HG03196 (cell line): Measurements from ENCODE around the gene MTFP1.
"Not testable (repeated sequence)": the region's sequence is repeated elsewhere in the genome, so short reads cannot be mapped to it uniquely, and the experiment has no call there.

Experiments
- ATAC-seq: cut with Tn5 transposase; IDR thresholded peaks from one replicate; pipeline ENCODE4 v1.9.1; 2021; ENCODE audit not compliant: unreplicated experiment

Gene MTFP1

GRCh38 chr22:30401024-30401423, 24.5 kb upstream of the MTFP1 start:
- ATAC-seq = not testable (repeated sequence)

- no peak for ATAC-seq
Measured at GRCh38 chr22:30402028-30402765, 23.4 kb upstream of the MTFP1 start.

- ATAC-seq = not testable (repeated sequence)
Measured at GRCh38 chr22:30402766-30403104, 22.8 kb upstream of the MTFP1 start.

- no peak for ATAC-seq
Measured at GRCh38 chr22:30404307-30404706, 21.3 kb upstream of the MTFP1 start.

GRCh38 chr22:30405731-30406130, 19.8 kb upstream of the MTFP1 start:
- no peak for ATAC-seq

GRCh38 chr22:30406400-30406799, 19.2 kb upstream of the MTFP1 start:
- no peak for ATAC-seq

- no peak for ATAC-seq
Measured at GRCh38 chr22:30408388-30409102, 17.0 kb upstream of the MTFP1 start.

- no peak for ATAC-seq
Measured at GRCh38 chr22:30411780-30412179, 13.8 kb upstream of the MTFP1 start.

- no peak for ATAC-seq
Measured at GRCh38 chr22:30413001-30413400, 12.6 kb upstream of the MTFP1 start.

- ATAC-seq = no peak
Measured at GRCh38 chr22:30413745-30414524, 11.6 kb upstream of the MTFP1 start.

- ATAC-seq = no peak
Measured at GRCh38 chr22:30414525-30415047, 11.0 kb upstream of the MTFP1 start.

- no peak for ATAC-seq
Measured at GRCh38 chr22:30416403-30416802, 9.2 kb upstream of the MTFP1 start.

- ATAC-seq = no peak
Measured at GRCh38 chr22:30416837-30417236, 8.7 kb upstream of the MTFP1 start.

- ATAC-seq = no peak
Measured at GRCh38 chr22:30420347-30421125, 5.0 kb upstream of the MTFP1 start.

- no peak for ATAC-seq
Measured at GRCh38 chr22:30421695-30422480, 3.7 kb upstream of the MTFP1 start.

- ATAC-seq = no peak
Measured at GRCh38 chr22:30422481-30423300, 2.9 kb upstream of the MTFP1 start.

- ATAC-seq = peak; percentile 31
Measured at GRCh38 chr22:30423301-30423958, 2.1 kb upstream of the MTFP1 start.

- ATAC-seq = peak; percentile 87
Measured at GRCh38 chr22:30423959-30424533, 1.5 kb upstream of the MTFP1 start.
